GM19099 (cell line): ENCODE data around the gene SNRNP25.
A peak's percentile ranks its signal among the peaks of the same experiment; 100 is the strongest.

Experiments
- POLR2A ChIP-seq: IDR thresholded peaks from 3 replicates; pipeline ENCODE4 v1.6.1; 2011; ENCODE audit warnings: low read depth; ENCODE audit not compliant: insufficient read length; ENCODE audit errors: extremely low read depth

SNRNP25 gene

DNA sequence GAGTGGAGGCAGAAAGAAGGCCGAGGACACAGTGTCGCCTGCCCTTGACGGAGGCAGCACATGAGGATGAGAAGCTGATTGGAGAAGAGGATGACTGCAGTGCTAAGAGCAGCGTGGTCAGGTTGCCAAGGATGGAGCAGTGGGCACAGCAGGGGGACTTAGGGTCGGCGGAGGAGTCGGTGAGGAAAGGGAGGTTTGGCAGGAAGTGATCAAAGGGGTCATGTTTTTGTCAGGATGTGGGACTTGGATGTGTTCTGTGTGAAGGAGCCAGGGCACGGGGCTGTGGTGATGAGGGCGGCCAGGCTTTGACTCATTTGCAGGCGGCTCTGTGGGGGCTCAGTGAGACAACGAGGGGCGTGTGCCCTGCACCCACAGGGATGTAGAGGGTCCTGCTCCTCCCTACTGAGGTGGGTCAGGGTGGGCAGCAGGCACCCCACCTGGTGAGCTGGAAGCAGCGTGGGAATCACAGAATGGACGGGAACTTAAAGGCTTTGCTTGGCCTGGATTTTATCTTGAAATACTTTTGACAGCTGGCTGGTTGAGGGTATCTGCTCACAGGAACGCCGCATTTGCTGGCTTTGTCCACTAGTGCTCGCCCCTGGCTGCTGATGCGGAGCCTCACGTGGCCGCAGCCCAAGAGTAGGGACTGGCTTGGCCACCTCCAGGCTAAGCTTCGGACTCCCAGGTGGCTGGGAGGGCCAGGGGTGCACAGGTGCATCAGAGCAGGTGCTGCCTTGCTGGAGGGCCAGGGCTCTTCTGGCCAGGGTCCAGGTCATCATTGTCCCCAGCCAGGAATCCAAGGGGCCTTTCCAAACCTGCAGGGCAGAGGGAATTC is 30.4 kb downstream of the SNRNP25 start:
- no peak for TF ChIP-seq POLR2A

GRCh38 chr16:84718-85406 is 31.2 kb downstream of the SNRNP25 start:
- peak; percentile 20 for TF ChIP-seq POLR2A

GRCh38 chr16:85407-85782 is 31.8 kb downstream of the SNRNP25 start:
- no peak for TF ChIP-seq POLR2A

- TF ChIP-seq POLR2A: no peak
Observed at GRCh38 chr16:85865-86264, 32.2 kb downstream of the SNRNP25 start.

DNA sequence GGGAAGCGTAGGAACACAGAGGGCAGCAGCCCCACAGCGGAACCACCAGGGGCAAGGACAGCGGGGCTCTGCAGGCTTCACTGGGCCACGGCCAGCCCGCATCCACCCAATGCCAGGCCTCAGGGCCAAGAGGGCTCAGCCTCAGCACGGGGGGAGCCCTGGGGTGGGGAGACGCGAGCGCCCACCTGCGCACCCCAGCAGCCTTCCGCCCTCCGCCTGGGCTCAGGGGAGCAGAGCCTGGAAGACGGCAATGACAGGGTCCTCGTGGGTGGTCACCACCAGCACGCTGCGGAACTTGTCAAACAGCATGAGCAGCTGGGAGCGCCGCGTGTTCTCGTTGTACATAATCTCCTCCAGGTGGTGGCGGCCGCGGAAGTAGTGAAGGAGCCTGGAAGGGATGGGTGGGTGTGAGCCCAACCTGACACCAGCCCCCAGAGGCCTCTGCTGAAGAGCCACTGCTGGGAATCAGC is 32.9 kb downstream of the SNRNP25 start:
- TF ChIP-seq POLR2A: no peak

DNA sequence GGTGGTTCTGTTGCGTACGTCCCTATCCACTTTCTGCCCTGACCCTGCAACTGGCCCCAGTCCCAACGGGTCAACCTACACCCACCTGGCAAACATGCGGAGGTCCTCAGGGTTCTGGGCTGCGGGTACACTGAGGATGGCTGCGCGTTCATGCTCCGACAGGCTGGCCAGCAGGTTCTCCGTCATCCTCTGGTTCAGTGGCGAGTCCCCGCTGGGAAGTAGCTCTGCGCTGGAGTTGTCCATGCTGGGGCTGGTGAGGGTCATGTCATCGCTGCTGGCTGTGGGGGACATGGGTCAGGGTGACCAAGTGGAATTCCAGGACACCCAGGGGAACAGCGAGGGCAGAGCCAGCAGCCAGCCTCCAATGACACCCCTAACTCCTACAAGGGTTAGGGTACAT is 35.0 kb downstream of the SNRNP25 start:
- TF ChIP-seq POLR2A: no peak

- TF ChIP-seq POLR2A: peak; percentile 13
Observed at GRCh38 chr16:89391-90302, 36.0 kb downstream of the SNRNP25 start.

DNA sequence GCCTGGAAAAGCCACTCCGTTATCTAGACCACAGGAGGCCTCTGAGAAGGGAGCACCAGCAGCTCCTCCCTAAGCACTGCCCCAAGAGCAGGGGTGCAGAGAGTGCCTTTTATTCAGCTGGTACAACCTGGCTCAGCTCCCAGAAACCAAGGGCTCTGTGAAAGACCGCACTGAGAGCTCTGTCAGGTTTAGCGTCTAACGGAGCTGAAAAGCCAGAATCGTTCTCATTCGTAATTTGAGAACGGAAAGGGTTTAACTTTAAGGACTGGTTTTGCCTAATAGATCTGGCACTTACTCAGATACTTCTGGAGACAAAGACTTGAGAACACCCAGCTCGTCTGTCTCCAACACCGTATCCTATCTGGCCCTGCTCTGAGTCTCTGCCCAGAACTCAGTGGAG is 37.9 kb downstream of the SNRNP25 start:
- no peak for TF ChIP-seq POLR2A

DNA sequence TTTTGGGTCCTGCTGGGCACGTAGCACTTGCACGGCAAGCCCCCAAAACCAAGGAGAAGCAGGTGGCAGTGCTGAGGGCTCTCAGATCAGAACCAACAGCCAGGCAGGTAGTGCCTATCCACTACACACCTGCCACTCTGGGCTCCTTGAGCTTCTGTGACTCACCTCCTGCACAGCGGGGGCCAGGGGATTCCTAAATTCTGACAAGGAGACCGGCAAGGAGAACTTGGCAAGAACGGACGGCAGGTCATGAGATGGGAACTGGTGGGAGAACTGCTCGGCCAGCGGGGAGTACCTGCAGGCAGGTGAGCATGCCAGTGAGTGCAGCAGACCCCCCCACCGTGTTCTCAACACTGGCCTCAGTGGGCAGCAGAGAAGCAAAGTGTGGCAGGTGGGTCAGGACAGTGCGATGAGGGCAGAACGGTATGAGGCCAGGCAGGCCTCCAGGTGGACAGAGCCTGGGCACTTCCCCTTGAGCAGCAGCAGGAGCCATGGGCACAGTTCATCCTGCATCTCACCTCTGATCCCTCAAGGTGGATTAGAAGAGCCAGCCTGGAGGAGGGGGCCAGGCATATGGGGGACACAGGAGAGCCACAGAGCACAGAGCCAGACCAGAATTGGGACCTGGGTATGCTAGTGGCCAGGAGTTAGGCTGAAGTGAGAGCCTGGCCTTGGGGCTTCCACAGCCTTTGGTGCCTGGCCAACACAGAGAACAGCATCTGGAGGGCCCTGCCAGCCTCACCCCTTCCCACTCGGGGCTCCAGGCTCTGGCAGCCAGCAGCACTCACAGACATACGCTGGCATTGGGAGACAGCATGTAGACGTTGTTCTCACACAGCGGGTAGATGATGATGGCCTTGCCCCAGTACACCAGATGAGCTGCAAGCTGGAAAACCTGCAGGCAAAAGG is 39.1 kb downstream of the SNRNP25 start:
- TF ChIP-seq POLR2A: no peak

- TF ChIP-seq POLR2A: no peak
Observed at GRCh38 chr16:94918-95265, 41.3 kb downstream of the SNRNP25 start.

- no peak for TF ChIP-seq POLR2A
Observed at GRCh38 chr16:96935-97381, 43.3 kb downstream of the SNRNP25 start.

- no peak for TF ChIP-seq POLR2A
Observed at GRCh38 chr16:97822-98221, 44.2 kb downstream of the SNRNP25 start.

DNA sequence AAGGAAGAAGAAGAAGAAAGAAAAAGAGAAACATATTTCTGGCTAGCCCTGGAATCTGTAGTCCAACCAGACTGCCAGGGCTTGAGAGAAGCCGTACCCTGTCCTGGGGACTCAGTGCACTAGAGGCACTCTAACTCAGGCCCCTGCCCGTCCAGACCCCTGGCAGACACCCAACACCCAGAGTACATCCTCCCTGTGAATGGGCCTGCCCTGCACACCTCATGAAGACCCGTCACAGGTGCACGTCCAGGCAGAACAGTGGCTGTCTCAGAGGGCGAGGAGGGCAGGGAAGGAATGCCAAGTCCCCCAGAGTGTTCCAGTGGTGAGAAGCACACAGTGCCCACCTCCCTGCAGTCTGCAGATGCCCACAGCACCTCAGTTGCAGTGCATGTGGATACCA is 47.4 kb downstream of the SNRNP25 start:
- TF ChIP-seq POLR2A: no peak

- TF ChIP-seq POLR2A: no peak
Observed at GRCh38 chr16:101586-101985, 48.0 kb downstream of the SNRNP25 start.
